ENCODE data around the gene TAS1R2.

DNA sequence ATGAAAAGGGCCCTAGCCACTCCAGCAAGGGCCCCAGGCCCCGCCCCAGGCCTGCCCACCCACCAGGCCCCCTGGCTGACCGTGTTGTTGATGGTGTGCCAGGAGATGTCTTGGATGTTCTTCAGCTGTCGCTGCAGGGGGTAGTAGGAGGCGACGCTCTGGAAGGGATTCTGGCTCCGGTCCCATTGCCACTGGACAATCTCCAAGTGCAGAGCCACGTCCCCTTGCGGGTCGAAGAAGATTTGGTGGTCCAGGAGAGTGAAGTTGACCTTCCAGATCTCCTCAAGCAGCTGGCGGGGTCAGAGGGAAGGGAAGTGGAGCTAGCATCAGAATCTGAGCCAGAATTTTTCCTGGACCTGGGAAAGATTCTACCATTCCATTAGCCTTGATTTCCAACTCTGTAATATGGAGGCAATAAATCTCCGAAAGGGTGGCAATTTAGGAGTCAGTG lies 10.2 kb downstream of the TAS1R2 start:
- TF ChIP-seq GTF2B (IDR thresholded peaks at IDR 0.05; ENCODE audit: extremely low read depth, insufficient read length) (no peak), LEF1 (IDR thresholded peaks at IDR 0.05) (no peak), NR2F6 (CRISPR knock-in tag; IDR thresholded peaks at IDR 0.05) (no peak), ID3 (CRISPR knock-in tag; IDR thresholded peaks at IDR 0.05) (no peak), ID3 (tag; IDR thresholded peaks at IDR 0.05) (no peak), ZNF79 (CRISPR knock-in tag; IDR thresholded peaks at IDR 0.05; ENCODE audit: low read depth) (no peak)
- TF ChIP-seq, protein P1, sequence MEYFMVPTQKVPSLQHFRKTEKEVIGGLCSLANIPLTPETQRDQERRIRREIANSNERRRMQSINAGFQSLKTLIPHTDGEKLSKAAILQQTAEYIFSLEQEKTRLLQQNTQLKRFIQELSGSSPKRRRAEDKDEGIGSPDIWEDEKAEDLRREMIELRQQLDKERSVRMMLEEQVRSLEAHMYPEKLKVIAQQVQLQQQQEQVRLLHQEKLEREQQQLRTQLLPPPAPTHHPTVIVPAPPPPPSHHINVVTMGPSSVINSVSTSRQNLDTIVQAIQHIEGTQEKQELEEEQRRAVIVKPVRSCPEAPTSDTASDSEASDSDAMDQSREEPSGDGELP (CRISPR knock-in tag; IDR thresholded peaks at IDR 0.05; ENCODE audit: borderline replicate concordance): no peak
